ENCODE results near the gene SRGAP1. TPM values are rescaled to one million over a fixed set of nuclear protein-coding genes. Genes with fewer than 3 reads are reported as not detected.

SRGAP1 gene
- total RNA-seq, 1 donor from 2014 or later = 3.0 TPM

- H3K9me3 Mint-ChIP-seq = peaks cover 13% of the 10 kb centered on the region
- Histone ChIP-seq H3K9me3 (ENCODE audit: low read depth) (no peaks in the 10 kb centered on the region), H3K36me3 (no peaks in the 10 kb centered on the region), H3K4me2 (no peak overlapping the region), H2AFZ (replicated peaks) (no peak overlapping the region), H3K9ac (no peak overlapping the region), H3K4me3 (no peak overlapping the region), H3F3A (ENCODE audit: low read depth) (no peaks in the 10 kb centered on the region), H3K27me3 (no peaks in the 10 kb centered on the region), H4K20me1 (ENCODE audit: low read depth) (no peaks in the 10 kb centered on the region), H3K79me2 (ENCODE audit: low read depth) (no peaks in the 10 kb centered on the region), H3K27ac (no peak overlapping the region), H3K4me1 (no peaks in the 10 kb centered on the region)
- TF ChIP-seq EZH2 (IDR thresholded peaks at IDR 0.05) = no peak
- no peak for TF ChIP-seq EZH2phosphoT487 (IDR thresholded peaks at IDR 0.05)
- TF ChIP-seq CTCF (IDR thresholded peaks at IDR 0.05) = no peak
- DNase-seq (ENCODE audit: low spot score) = no peak
- H3K27ac Mint-ChIP-seq = no peak overlapping the region
- peaks cover 2% of the 10 kb centered on the region for H3K27me3 Mint-ChIP-seq (ENCODE audit: insufficient read depth, low read depth)
- peaks cover 2% of the 10 kb centered on the region for H3K4me1 Mint-ChIP-seq
- H3K4me3 Mint-ChIP-seq = no peak overlapping the region
- H3K36me3 Mint-ChIP-seq = peaks cover 15% of the 10 kb centered on the region
Observed at GRCh38 chr12:64006211-64006825, 161.8 kb downstream of the SRGAP1 start.

- H3F3A ChIP-seq (ENCODE audit: low read depth) = no peaks in the 10 kb centered on the region
- peaks cover 2% of the 10 kb centered on the region for H3K27me3 Mint-ChIP-seq (ENCODE audit: insufficient read depth, low read depth)
- no peaks in the 10 kb centered on the region for H3K27me3 ChIP-seq
- H3K9ac ChIP-seq = no peak overlapping the region
- no peak overlapping the region for H3K4me2 ChIP-seq
- no peak overlapping the region for H2AFZ ChIP-seq (replicated peaks)
- H3K4me3 ChIP-seq = no peak overlapping the region
- H3K27ac ChIP-seq = no peak overlapping the region
- DNase-seq (ENCODE audit: low spot score) = no peak
- peaks cover 13% of the 10 kb centered on the region for H3K36me3 Mint-ChIP-seq
- H3K4me1 Mint-ChIP-seq = peaks cover 2% of the 10 kb centered on the region
- H3K27ac Mint-ChIP-seq = no peak overlapping the region
- H3K9me3 ChIP-seq (ENCODE audit: low read depth) = no peaks in the 10 kb centered on the region
- H3K4me1 ChIP-seq = no peaks in the 10 kb centered on the region
- H3K36me3 ChIP-seq = no peaks in the 10 kb centered on the region
- H3K4me3 Mint-ChIP-seq = no peak overlapping the region
- H4K20me1 ChIP-seq (ENCODE audit: low read depth) = no peaks in the 10 kb centered on the region
- TF ChIP-seq EZH2phosphoT487 (IDR thresholded peaks at IDR 0.05) = no peak
- no peak for TF ChIP-seq CTCF (IDR thresholded peaks at IDR 0.05)
- TF ChIP-seq EZH2 (IDR thresholded peaks at IDR 0.05) = no peak
- H3K79me2 ChIP-seq (ENCODE audit: low read depth) = no peaks in the 10 kb centered on the region
- H3K9me3 Mint-ChIP-seq = peaks cover 11% of the 10 kb centered on the region
Observed at GRCh38 chr12:64007853-64008252, 163.4 kb downstream of the SRGAP1 start.

- Histone ChIP-seq H3K9me3 (ENCODE audit: low read depth) (no peaks in the 10 kb centered on the region), H3K27ac (no peak overlapping the region), H3K4me3 (no peak overlapping the region), H3K36me3 (no peaks in the 10 kb centered on the region), H3K79me2 (ENCODE audit: low read depth) (no peaks in the 10 kb centered on the region), H3K27me3 (no peaks in the 10 kb centered on the region), H2AFZ (replicated peaks) (no peak overlapping the region), H3K4me1 (no peaks in the 10 kb centered on the region), H3K4me2 (no peak overlapping the region), H3K9ac (no peak overlapping the region), H4K20me1 (ENCODE audit: low read depth) (no peaks in the 10 kb centered on the region), H3F3A (ENCODE audit: low read depth) (no peaks in the 10 kb centered on the region)
- H3K4me3 Mint-ChIP-seq = no peak overlapping the region
- H3K27ac Mint-ChIP-seq = no peak overlapping the region
- DNase-seq (ENCODE audit: low spot score) = no peak
- TF ChIP-seq EZH2phosphoT487 (IDR thresholded peaks at IDR 0.05) (no peak), EZH2 (IDR thresholded peaks at IDR 0.05) (no peak), CTCF (IDR thresholded peaks at IDR 0.05) (no peak)
- peaks cover 13% of the 10 kb centered on the region for H3K36me3 Mint-ChIP-seq
- H3K9me3 Mint-ChIP-seq = peaks cover 11% of the 10 kb centered on the region
- H3K4me1 Mint-ChIP-seq = peaks cover 4% of the 10 kb centered on the region
- peaks cover 2% of the 10 kb centered on the region for H3K27me3 Mint-ChIP-seq (ENCODE audit: insufficient read depth, low read depth)
Observed at GRCh38 chr12:64008596-64008995, 164.1 kb downstream of the SRGAP1 start.
